NCI-H226 (cell line): Measurements from ENCODE around the gene POP7.
A peak's percentile ranks its signal among the peaks of the same experiment; 100 is the strongest.

Experiments used
- DNase-seq: peaks from one replicate; pipeline ENCODE4 v3.0.0-alpha.2; 2015

Gene POP7

GRCh38 chr7:100728196-100728595 lies 22.3 kb downstream of the POP7 start:
- DNase-seq = no peak

- no peak for DNase-seq
Measured at GRCh38 chr7:100730136-100730800, 24.3 kb downstream of the POP7 start.

- no peak for DNase-seq
Measured at GRCh38 chr7:100731937-100732636, 26.2 kb downstream of the POP7 start.

GRCh38 chr7:100735730-100736129 lies 29.8 kb downstream of the POP7 start:
- no peak for DNase-seq

- DNase-seq = no peak
Measured at GRCh38 chr7:100736671-100737070, 30.8 kb downstream of the POP7 start.

GRCh38 chr7:100739934-100740333 lies 34.0 kb downstream of the POP7 start:
- no peak for DNase-seq

- DNase-seq = no peak
Measured at GRCh38 chr7:100744605-100745004, 38.7 kb downstream of the POP7 start.

GRCh38 chr7:100745184-100745583 lies 39.3 kb downstream of the POP7 start:
- peak; percentile 44 for DNase-seq

- no peak for DNase-seq
Measured at GRCh38 chr7:100752994-100753393, 47.1 kb downstream of the POP7 start.

- DNase-seq = no peak
Measured at GRCh38 chr7:100753750-100754149, 47.8 kb downstream of the POP7 start.
